ENCODE measurements around the gene GALNT6.

GALNT6 gene

GRCh38 chr12:51417826-51418225, 26.6 kb upstream of the GALNT6 start:
- no peak for DNase-seq (ENCODE audit: low spot score)
- no peak for TF ChIP-seq CTCF (IDR thresholded peaks at IDR 0.05; ENCODE audit: extremely low read depth, missing control alignments)

GRCh38 chr12:51415931-51416330, 24.7 kb upstream of the GALNT6 start:
- DNase-seq (ENCODE audit: low spot score): no peak
- no peak for TF ChIP-seq CTCF (IDR thresholded peaks at IDR 0.05; ENCODE audit: extremely low read depth, missing control alignments)

GRCh38 chr12:51413791-51414190, 22.6 kb upstream of the GALNT6 start:
- TF ChIP-seq CTCF (IDR thresholded peaks at IDR 0.05; ENCODE audit: extremely low read depth, missing control alignments): no peak
- DNase-seq (ENCODE audit: low spot score): no peak

- DNase-seq (ENCODE audit: low spot score): no peak
- TF ChIP-seq CTCF (IDR thresholded peaks at IDR 0.05; ENCODE audit: extremely low read depth, missing control alignments): no peak
Observed at GRCh38 chr12:51413149-51413548, 21.9 kb upstream of the GALNT6 start.

- no peak for TF ChIP-seq CTCF (IDR thresholded peaks at IDR 0.05; ENCODE audit: extremely low read depth, missing control alignments)
- DNase-seq (ENCODE audit: low spot score): no peak
Observed at GRCh38 chr12:51409846-51410245, 18.6 kb upstream of the GALNT6 start.

- DNase-seq (ENCODE audit: low spot score): no peak
- TF ChIP-seq CTCF (IDR thresholded peaks at IDR 0.05; ENCODE audit: extremely low read depth, missing control alignments): no peak
Observed at GRCh38 chr12:51407604-51408003, 16.4 kb upstream of the GALNT6 start.

GRCh38 chr12:51406859-51407258, 15.7 kb upstream of the GALNT6 start:
- no peak for TF ChIP-seq CTCF (IDR thresholded peaks at IDR 0.05; ENCODE audit: extremely low read depth, missing control alignments)

More at GRCh38 chr12:51406859-51407258, 15.7 kb upstream of the GALNT6 start:
- DNase-seq (ENCODE audit: low spot score): no peak
